Measurements from ENCODE around the gene RAB15. TPM values are rescaled to one million over a fixed set of nuclear protein-coding genes. Genes with fewer than 3 reads are reported as not detected.

Gene RAB15
- total RNA-seq, 1 donor from 2014 or later, result 36.3 TPM

GRCh38 chr14:64912261-64912660 lies 59.9 kb downstream of the RAB15 start:
- peaks cover 6% of the 10 kb centered on the region for H3K4me1 Mint-ChIP-seq (ENCODE audit: low read depth, unreplicated experiment)

DNA sequence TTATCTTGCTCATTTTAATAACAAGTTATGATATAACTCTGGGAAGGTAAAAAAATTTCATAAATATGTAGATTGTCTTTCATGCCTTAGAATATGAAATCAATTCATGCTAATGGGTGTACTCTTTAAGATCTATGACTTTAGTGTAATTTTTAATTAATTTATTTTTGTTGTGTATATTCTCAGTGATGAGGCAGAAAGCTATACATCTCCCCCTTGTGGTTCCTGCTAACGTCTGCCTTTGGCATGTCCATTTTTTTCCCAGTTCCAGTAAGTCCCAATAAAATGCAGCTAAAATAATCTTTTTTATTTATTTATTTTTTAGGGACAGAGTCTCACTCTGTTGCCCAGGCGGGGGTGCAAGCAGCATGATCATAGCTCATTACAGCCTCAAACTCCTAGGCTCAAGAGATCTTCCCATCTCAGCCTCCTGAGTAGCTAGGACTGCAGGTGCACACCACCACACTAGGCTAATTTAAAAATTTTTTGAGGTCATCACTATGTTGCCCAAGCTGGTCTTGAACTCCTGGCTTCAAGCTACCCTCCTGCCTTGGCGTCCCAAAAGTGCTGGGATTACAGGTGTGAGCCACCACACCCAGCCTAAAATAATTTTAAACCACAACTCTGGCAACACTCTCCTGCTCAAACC lies 61.2 kb downstream of the RAB15 start:
- H4K20me1 ChIP-seq (ENCODE audit: insufficient read depth, low read length), result peaks cover 10% of the 10 kb centered on the region
- H3K9ac ChIP-seq (ENCODE audit: low read length), result no peak overlapping the region
- FAIRE-seq, result no peak
- TF ChIP-seq, protein P1, sequence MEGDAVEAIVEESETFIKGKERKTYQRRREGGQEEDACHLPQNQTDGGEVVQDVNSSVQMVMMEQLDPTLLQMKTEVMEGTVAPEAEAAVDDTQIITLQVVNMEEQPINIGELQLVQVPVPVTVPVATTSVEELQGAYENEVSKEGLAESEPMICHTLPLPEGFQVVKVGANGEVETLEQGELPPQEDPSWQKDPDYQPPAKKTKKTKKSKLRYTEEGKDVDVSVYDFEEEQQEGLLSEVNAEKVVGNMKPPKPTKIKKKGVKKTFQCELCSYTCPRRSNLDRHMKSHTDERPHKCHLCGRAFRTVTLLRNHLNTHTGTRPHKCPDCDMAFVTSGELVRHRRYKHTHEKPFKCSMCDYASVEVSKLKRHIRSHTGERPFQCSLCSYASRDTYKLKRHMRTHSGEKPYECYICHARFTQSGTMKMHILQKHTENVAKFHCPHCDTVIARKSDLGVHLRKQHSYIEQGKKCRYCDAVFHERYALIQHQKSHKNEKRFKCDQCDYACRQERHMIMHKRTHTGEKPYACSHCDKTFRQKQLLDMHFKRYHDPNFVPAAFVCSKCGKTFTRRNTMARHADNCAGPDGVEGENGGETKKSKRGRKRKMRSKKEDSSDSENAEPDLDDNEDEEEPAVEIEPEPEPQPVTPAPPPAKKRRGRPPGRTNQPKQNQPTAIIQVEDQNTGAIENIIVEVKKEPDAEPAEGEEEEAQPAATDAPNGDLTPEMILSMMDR (IDR thresholded peaks at IDR 0.05; ENCODE audit: insufficient read depth, low read depth, low read length), result peak; percentile 74
- no peak for TF ChIP-seq EZH2 (IDR thresholded peaks at IDR 0.05; ENCODE audit: insufficient read depth, low read length)
- no peak overlapping the region for H2AFZ ChIP-seq (ENCODE audit: low read depth, low read length)
- no peak overlapping the region for H3K4me3 ChIP-seq (ENCODE audit: insufficient read depth, low read depth, low read length)
- no peaks in the 10 kb centered on the region for H3K36me3 ChIP-seq (ENCODE audit: insufficient read depth, low read length)
- no peaks in the 10 kb centered on the region for H3K9me3 ChIP-seq (ENCODE audit: insufficient read depth, low read depth, low read length)
- DNase-seq (ENCODE audit: low read depth), result no peak
- H3K4me2 ChIP-seq (ENCODE audit: low read length), result no peak overlapping the region
- Mint-ChIP-seq H3K4me3 (ENCODE audit: unreplicated experiment) (no peak overlapping the region), H3K4me1 (ENCODE audit: low read depth, unreplicated experiment) (peaks cover 7% of the 10 kb centered on the region), H3K36me3 (ENCODE audit: low read depth, unreplicated experiment) (no peaks in the 10 kb centered on the region), H3K27me3 (ENCODE audit: low read depth, unreplicated experiment) (no peaks in the 10 kb centered on the region), H3K27ac (ENCODE audit: unreplicated experiment) (no peak overlapping the region), H3K9me3 (ENCODE audit: unreplicated experiment) (no peaks in the 10 kb centered on the region)
- peaks cover 18% of the 10 kb centered on the region for H3K4me1 ChIP-seq (ENCODE audit: insufficient read depth, low read length)
- H3K27ac ChIP-seq (ENCODE audit: low read depth, low read length), result no peak overlapping the region
- H3K27me3 ChIP-seq (ENCODE audit: insufficient read depth, low read length), result peaks cover 13% of the 10 kb centered on the region
- peaks cover 17% of the 10 kb centered on the region for H3K79me2 ChIP-seq (ENCODE audit: insufficient read depth, low read length)

More at GRCh38 chr14:64912261-64912660, 59.9 kb downstream of the RAB15 start:
- no peak for FAIRE-seq
- Histone ChIP-seq H2AFZ (ENCODE audit: low read depth, low read length) (no peak overlapping the region), H3K79me2 (ENCODE audit: insufficient read depth, low read length) (peaks cover 26% of the 10 kb centered on the region), H3K9me3 (ENCODE audit: insufficient read depth, low read depth, low read length) (no peaks in the 10 kb centered on the region), H4K20me1 (ENCODE audit: insufficient read depth, low read length) (peaks cover 11% of the 10 kb centered on the region), H3K4me1 (ENCODE audit: insufficient read depth, low read length) (peaks cover 18% of the 10 kb centered on the region), H3K9ac (ENCODE audit: low read length) (no peak overlapping the region), H3K27ac (ENCODE audit: low read depth, low read length) (no peak overlapping the region), H3K36me3 (ENCODE audit: insufficient read depth, low read length) (no peaks in the 10 kb centered on the region), H3K27me3 (ENCODE audit: insufficient read depth, low read length) (peaks cover 13% of the 10 kb centered on the region), H3K4me2 (ENCODE audit: low read length) (no peak overlapping the region), H3K4me3 (ENCODE audit: insufficient read depth, low read depth, low read length) (no peak overlapping the region)
- H3K9me3 Mint-ChIP-seq (ENCODE audit: unreplicated experiment), result no peaks in the 10 kb centered on the region
- no peaks in the 10 kb centered on the region for H3K27me3 Mint-ChIP-seq (ENCODE audit: low read depth, unreplicated experiment)
- H3K4me3 Mint-ChIP-seq (ENCODE audit: unreplicated experiment), result no peak overlapping the region
- DNase-seq (ENCODE audit: low read depth), result peak; percentile 46
- TF ChIP-seq, protein P1 (IDR thresholded peaks at IDR 0.05; ENCODE audit: insufficient read depth, low read depth, low read length), result no peak
- TF ChIP-seq EZH2 (IDR thresholded peaks at IDR 0.05; ENCODE audit: insufficient read depth, low read length), result no peak
- no peak overlapping the region for H3K27ac Mint-ChIP-seq (ENCODE audit: unreplicated experiment)
- peaks cover 2% of the 10 kb centered on the region for H3K36me3 Mint-ChIP-seq (ENCODE audit: low read depth, unreplicated experiment)

DNA sequence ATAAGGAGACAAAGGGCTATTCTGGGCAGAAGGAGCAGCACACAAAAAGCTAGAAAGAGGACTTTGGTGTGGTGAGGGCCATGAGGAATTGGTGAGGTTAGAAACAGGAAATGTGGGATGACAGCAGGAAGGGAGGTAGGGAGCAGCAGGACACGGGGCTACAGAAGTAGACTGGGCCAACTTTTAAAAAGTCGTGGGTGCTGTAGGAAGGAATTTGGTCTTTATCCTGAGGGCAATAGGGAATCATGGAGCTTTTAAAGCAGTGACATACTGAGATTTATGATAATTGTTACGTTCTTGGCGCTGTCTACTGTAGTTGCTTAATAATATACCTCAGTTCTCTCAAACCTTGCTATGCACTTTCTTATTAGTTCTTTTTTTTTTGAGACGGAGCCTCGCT lies 66.1 kb downstream of the RAB15 start:
- Mint-ChIP-seq H3K4me3 (ENCODE audit: unreplicated experiment) (no peak overlapping the region), H3K27ac (ENCODE audit: unreplicated experiment) (no peak overlapping the region), H3K36me3 (ENCODE audit: low read depth, unreplicated experiment) (no peaks in the 10 kb centered on the region), H3K9me3 (ENCODE audit: unreplicated experiment) (no peaks in the 10 kb centered on the region), H3K27me3 (ENCODE audit: low read depth, unreplicated experiment) (peaks cover 2% of the 10 kb centered on the region), H3K4me1 (ENCODE audit: low read depth, unreplicated experiment) (peaks cover 5% of the 10 kb centered on the region)
- Histone ChIP-seq H3K4me1 (ENCODE audit: insufficient read depth, low read length) (no peaks in the 10 kb centered on the region), H4K20me1 (ENCODE audit: insufficient read depth, low read length) (no peaks in the 10 kb centered on the region), H2AFZ (ENCODE audit: low read depth, low read length) (no peak overlapping the region), H3K36me3 (ENCODE audit: insufficient read depth, low read length) (no peaks in the 10 kb centered on the region), H3K9ac (ENCODE audit: low read length) (no peak overlapping the region), H3K79me2 (ENCODE audit: insufficient read depth, low read length) (no peaks in the 10 kb centered on the region), H3K27ac (ENCODE audit: low read depth, low read length) (no peak overlapping the region), H3K27me3 (ENCODE audit: insufficient read depth, low read length) (peaks cover 28% of the 10 kb centered on the region), H3K4me2 (ENCODE audit: low read length) (no peak overlapping the region), H3K9me3 (ENCODE audit: insufficient read depth, low read depth, low read length) (no peaks in the 10 kb centered on the region), H3K4me3 (ENCODE audit: insufficient read depth, low read depth, low read length) (no peak overlapping the region)
- no peak for DNase-seq (ENCODE audit: low read depth)
- no peak for FAIRE-seq
- TF ChIP-seq, protein P1 (IDR thresholded peaks at IDR 0.05; ENCODE audit: insufficient read depth, low read depth, low read length), result no peak
- TF ChIP-seq EZH2 (IDR thresholded peaks at IDR 0.05; ENCODE audit: insufficient read depth, low read length), result no peak

Measured in astrocyte (in vitro differentiated cells and primary cell).